Endometrial microvascular endothelial cells (primary cell): ENCODE results near the gene PHF2. TPM values are rescaled to one million over a fixed set of nuclear protein-coding genes. Genes with fewer than 3 reads are reported as not detected.

Source experiments
- in situ Hi-C: cut with HindIII; loops from 2 replicates; pipeline ENCODE4 v1.10.0; 2017; ENCODE audit warnings: low sequenced_read_pairs, low pct_unique_long_range_greater_than_20kb; ENCODE audit errors: inconsistent ontology term
- total RNA-seq: library from RNA; depleted of rRNA; stranded (reverse); fragments of >200 nt; gene quantifications from one replicate; pipeline ENCODE4 v1.2.3, GENCODE V29; 2015; ENCODE audit errors: inconsistent ontology term

The PHF2 gene
- total RNA-seq, 1 donor from 2014 or later = 10.5 TPM

GRCh38 chr9:93566408-93567270 is 9.7 kb upstream of the PHF2 start:
- in situ Hi-C loops = no loop called here

GRCh38 chr9:93567271-93567959 is 9.0 kb upstream of the PHF2 start:
- in situ Hi-C loops = no loop called here

GRCh38 chr9:93568169-93568568 is 8.2 kb upstream of the PHF2 start:
- in situ Hi-C loops = no loop called here

DNA sequence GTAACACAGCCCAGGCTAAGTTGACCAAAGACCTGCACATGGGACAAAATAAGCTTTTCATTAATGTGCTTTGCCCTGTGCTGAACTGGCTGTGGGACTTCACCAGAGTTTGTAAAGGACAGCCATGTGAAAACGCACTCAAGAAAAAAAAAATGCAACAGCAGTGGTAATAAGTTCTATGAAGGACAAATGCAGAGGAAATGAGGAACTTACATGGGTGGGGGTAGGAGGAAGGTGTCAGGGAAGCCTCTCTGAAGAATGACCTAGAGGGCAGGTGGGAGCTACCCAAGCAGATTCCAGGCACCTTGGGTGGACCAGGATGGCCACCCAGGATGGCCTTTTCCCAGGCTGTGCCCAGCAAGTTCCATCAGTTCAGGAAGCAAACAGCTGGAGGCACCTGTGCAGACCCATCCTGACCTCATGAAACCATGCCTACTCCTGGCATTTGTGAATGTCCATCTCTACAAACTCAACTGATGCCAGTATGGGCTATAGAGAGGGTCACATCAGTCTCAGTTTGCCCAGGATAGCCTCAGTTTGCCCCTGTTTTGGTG is 6.7 kb upstream of the PHF2 start:
- in situ Hi-C loops = no loop called here

DNA sequence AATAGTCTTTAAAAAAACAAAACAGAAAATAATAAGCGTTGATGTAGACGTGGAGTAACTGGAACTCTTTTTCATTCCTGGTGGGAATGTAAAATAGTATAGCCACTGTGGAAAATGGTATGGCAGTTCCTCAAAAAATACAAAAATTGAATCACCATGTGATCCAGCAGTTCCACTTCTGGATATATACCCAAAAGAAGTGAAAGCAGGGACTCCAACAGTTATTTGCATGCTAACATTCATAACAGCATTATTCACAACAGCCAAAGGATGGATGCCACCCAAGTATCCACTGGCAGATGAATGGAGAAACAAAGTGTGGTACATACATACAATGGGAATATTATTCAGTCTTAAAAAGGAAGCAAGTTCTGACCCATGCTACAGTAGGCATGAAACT is 4.2 kb upstream of the PHF2 start:
- in situ Hi-C loops = no loop called here

DNA sequence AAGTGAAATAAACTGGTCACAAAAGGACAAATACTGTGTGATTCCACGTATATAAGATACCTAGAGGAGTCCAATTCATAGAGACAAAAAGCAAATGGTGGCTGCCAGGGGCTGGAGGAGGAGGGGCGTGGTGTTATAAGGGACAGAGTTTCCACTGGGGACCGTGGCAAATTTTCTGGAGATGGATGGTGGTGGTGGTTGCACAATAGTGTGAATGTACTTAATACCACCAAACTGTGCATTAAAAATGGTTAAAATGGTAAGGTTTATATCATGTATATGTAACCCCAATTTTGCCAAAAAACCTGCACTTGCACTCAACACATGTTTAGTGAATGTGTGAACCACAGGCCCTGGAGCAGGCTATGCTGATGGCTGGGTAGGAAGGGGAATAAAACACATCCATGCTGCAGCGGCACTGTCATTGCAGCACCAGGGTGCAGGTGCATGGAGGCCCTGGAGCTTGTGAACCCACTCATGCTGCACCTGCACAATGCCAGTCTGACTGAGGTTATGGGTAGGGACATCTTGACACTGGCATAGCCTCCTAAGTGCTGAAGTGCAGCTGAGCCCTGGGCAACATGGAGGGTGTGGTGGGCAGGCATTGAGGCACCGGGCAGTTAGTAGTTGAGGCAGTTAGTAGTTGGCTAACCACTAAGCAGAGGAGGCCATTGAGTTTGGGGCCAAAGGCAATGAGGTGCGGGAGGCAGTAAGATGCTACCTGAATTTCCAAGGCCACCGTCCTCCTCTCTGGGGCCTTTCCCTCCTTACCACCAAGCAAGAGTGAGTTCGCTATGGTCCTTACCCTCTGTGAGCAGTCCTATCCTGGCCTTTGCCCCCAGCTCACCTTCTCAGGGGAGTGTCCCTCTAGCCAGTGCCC is 3.5 kb upstream of the PHF2 start:
- in situ Hi-C loops = no loop called here

DNA sequence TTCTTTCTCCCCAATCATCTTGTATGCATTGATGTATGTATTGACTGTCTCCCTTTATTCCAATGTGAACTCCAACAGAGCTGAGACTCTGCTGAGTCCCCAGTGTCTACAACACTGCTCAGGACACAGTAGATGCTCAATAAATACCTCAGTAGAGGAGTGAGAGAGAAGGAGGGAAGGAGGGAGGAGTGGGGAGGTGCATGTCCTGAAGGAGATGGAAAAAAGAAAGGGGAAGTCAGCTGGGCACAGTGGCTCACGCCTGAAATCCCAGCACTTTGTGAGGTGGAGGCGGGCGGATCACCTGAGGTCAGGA is 2.9 kb upstream of the PHF2 start:
- in situ Hi-C loops = no loop called here

DNA sequence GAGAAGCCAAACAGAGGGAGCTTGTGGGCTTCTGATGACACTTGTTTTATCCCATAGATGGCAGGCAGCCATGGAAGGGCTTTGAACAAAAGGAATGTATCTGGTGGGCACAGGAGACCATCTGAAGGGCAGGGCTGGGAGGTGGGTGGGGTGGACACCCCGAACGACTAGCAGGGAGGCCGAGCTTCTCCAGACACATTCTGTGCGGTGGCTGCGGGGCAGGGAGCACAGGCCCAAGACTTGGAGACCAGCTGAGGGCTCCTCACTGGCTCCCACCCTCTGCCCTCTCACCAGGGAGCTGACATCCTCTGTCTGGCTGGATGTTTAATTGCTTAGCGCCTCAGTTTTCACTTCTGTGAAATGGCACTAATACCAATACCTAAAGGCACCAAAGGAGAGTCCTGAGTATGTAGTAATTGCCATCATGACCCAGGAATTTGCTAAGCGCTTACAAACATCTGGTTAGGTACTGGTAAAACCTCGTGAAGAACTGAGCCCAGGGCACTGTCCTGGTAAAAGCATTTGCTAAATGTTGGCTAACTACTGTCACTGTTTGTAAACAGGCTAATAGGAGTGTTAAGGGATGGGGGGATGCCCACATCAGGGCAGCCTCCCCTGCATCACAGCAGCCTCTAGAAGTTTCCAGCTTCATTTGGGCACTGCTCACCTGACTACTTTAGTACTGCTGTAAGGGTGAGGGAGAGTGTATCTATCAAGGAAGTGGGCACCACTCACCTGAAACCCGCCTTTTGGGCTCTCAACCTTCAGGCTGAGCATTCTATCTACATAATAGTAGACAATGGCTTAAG is 2.1 kb upstream of the PHF2 start:
- in situ Hi-C loops = no loop called here

DNA sequence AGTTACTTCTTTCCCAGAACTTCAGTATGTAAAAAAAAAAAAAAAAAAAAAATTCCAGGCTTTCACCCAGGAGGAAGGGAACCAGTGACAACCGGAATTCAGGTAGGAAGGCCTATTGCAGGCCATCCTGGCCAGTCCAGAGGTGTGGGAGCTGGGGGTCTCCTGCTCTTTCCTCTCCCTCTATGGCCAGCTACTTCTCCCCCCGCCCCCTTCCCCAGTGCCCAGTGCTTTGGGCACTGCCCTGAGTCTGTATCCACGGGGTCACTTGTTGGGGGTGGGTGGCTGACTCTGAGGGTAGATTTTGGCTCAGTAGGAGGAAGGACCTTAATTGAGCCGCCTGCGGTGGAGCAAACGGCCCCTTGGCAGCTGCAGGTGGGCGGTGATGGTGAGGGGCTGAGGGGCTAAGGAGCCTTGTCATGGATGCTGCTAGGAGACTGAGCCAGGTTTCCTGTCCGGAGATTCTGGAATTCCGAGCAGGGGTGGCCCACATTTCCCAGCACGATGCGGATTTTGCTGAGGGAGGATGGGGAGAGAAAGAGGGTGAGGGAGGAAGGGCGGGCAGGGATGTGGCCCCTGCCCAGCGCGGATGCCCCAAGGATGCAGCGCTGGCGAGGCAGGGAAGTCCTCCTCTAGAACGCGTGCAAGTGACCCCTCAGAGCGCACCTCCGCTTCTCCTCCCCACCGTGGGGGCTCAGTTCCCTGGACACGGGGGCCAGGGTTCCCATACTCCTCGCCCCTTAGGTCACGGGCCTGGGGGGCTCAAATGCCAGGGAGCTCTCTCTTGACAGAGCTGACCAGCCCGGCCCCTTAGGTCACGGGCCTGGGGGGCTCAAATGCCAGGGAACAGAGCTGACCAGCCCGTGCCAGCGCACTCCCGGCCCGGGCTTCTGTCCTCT is 1.2 kb upstream of the PHF2 start:
- in situ Hi-C loops = no loop called here

GRCh38 chr9:93575796-93576257 is 557 bp upstream of the PHF2 start:
- in situ Hi-C loops = no loop called here

DNA sequence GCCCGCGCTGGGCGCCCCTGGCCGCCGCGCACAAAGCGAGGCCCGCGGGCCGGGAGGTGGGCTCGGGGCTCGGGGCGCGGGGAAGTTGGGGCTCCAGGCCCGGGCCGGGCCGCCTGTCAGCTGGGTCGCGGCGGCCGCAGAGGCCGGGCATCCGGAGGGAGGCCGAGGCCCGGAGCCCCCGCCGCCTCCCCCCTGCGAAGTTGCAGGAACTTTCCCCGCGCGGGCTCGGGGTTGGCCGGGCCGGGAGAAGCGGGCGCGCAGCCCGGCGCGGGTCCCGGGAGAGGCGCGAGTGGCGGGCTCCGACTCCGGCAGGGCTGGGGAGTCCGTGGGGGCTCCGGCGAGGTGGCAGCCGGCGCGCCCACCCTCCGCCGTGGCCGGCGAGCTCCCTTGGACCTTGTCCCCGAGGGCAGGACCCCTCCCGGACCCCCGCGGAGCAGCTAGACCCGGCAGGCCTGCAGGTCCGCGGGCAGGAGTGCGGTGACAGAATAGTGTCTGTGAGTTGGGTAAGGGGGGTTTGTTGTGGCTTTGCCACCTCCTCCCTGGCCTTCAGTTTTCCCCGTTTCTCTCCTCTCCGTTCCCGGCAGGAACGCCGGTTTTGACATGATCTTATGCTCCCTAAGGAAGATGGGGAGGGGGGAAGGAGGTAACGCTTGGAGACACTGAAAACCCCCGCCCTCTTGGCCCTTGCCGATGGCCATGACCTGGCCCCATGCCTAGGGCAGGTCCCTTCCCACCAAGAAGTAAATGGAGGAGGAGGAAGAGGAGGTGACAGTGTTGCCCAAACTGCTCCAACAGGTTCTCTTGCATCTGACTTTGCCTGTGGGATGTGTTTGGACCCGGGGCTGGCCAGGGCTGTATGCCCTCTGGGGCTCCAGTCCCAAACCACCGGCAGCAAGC is 942 bp downstream of the PHF2 start:
- in situ Hi-C loops = no loop called here

DNA sequence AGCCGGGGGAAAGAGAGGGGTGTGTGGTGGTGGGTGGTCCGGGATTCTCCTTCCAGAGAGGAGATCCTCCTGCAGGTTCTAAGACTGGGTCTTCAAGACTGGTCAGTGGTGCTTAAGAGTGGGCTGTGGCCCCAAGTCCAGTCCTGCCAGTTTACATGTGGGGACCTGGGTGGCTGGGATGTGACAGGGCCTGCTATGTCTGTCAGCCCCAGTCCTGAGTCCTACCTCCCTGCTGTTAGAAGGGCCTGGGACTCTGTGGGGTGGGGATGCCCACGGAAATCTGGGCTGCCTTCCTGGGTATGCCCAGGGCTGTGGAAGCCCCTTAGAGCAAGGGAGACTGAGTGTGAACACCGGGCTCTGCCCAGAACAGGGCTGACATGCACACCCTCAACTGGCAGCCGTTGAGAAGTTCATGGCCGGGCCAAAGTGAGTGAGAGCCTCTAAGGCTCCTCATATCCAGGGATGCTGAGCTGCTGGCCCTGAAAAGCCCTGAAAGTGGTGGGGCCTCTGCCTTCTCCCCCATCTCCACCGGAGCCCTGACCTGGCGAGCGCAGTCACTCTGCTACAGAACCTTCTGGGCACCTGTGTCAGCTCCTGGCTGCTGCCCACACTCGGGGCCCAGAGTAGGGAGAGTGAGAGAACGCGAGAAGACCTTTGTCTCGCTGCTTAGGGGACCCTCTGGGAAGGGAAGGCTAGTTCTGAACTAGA is 1.7 kb downstream of the PHF2 start:
- in situ Hi-C loops = no loop called here

GRCh38 chr9:93578844-93579243 is 2.5 kb downstream of the PHF2 start:
- in situ Hi-C loops = no loop called here

DNA sequence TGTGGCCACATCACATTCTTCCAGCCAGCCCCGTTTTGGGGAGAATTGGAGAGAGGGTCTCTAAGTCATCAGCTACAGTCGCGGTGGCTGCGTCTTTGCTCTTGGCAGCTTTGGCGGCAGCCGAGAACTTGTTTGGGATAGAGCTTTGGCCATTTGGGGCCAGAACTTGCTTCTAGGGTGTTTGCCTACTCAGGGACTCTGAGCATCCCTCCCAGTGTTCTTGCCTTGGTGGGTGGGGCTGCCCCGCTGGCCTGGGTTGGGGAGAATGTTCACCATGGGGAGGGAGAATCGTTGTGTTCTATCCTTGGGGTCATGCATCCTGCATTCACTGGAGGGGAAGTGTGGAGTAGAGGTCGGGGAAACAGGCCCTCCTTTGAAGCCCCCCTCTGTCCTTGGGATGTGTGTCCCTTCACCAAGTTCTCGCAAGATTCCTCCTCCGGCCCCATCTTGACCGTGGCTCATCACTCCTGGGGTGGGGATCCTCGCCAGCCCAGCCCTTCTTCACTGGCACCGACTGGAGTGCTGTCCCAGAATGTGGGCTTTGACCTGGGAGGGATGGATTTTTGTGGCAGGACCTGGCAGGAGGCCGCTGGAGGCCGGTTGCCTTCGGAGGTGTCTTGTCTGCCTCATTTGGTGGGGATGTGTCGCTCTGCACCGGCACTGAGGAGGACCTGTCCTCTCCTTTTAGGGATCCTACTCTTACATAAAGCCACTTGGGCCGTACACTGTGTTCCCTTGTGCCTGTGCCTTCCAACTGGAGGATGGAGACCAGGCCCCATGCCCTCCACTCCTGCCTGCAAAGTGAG is 3.5 kb downstream of the PHF2 start:
- in situ Hi-C loops = no loop called here

- in situ Hi-C loops = no loop called here
Observed at GRCh38 chr9:93580654-93581380, 4.4 kb downstream of the PHF2 start.
